Neural progenitor cell (in vitro differentiated cells): Measurements from ENCODE around the gene TNXB. TPM values are rescaled to one million over a fixed set of nuclear protein-coding genes. Genes with fewer than 3 reads are reported as not detected.

Experiments used
- DNase-seq: peaks from one replicate; pipeline ENCODE4 v3.0.0-alpha.2; 2016; ENCODE audit warnings: low spot score
- H2AFZ ChIP-seq: fragments of 200-600 bp; sonication (generic); replicated peaks from 2 replicates; pipeline ENCODE4 v1.6.1; 2016; ENCODE audit warnings: antibody characterized with exemption
- H3F3A ChIP-seq: fragments of 200-600 bp; sonication (generic); 2 replicates; pipeline ENCODE4 v1.6.1; 2016; ENCODE audit warnings: antibody characterized with exemption, low read depth
- H3K27ac ChIP-seq: fragments of 200-600 bp; sonication (generic); 2 replicates; pipeline ENCODE4 v1.5.1; 2016; ENCODE audit warnings: mild to moderate bottlenecking
- H3K27me3 ChIP-seq: fragments of 200-600 bp; sonication (generic); 2 replicates; pipeline ENCODE4 v1.6.1; 2016; ENCODE audit warnings: mild to moderate bottlenecking, moderate library complexity
- H3K36me3 ChIP-seq: fragments of 200-600 bp; sonication (generic); 2 replicates; pipeline ENCODE4 v1.5.1; 2016
- H3K4me1 ChIP-seq: fragments of 200-600 bp; sonication (generic); 2 replicates; pipeline ENCODE4 v1.6.1; 2016; ENCODE audit warnings: mixed run types
- H3K4me2 ChIP-seq: fragments of 200-600 bp; sonication (generic); 2 replicates; pipeline ENCODE4 v1.6.1; 2016
- H3K4me3 ChIP-seq: fragments of 200-600 bp; sonication (generic); 2 replicates; pipeline ENCODE4 v1.5.1; 2016
- H3K79me2 ChIP-seq: fragments of 200-600 bp; sonication (generic); 2 replicates; pipeline ENCODE4 v1.6.1; 2016; ENCODE audit warnings: low read depth
- H3K9ac ChIP-seq: fragments of 200-600 bp; sonication (generic); 2 replicates; pipeline ENCODE4 v1.6.1; 2016
- H3K9me3 ChIP-seq: fragments of 200-600 bp; sonication (generic); 2 replicates; pipeline ENCODE4 v1.5.1; 2016; ENCODE audit warnings: low read depth
- H4K20me1 ChIP-seq: fragments of 200-600 bp; sonication (generic); 2 replicates; pipeline ENCODE4 v1.6.1; 2016; ENCODE audit warnings: low read depth
- H3K27ac Mint-ChIP-seq: 3 replicates; pipeline ENCODE4 v1.8.0; 2021; ENCODE audit warnings: mixed read lengths
- H3K27me3 Mint-ChIP-seq: 2 replicates; pipeline ENCODE4 v1.8.0; 2022; ENCODE audit warnings: low read depth, mild to moderate bottlenecking, inconsistent platforms, moderate library complexity, mixed read lengths; ENCODE audit not compliant: insufficient read depth
- H3K36me3 Mint-ChIP-seq: 3 replicates; pipeline ENCODE4 v1.8.0; 2021; ENCODE audit warnings: mixed read lengths
- H3K4me1 Mint-ChIP-seq: 3 replicates; pipeline ENCODE4 v1.8.0; 2021; ENCODE audit warnings: mixed read lengths
- H3K4me3 Mint-ChIP-seq: 3 replicates; pipeline ENCODE4 v1.8.0; 2021; ENCODE audit warnings: mild to moderate bottlenecking, moderate library complexity, mixed read lengths
- H3K9me3 Mint-ChIP-seq: 3 replicates; pipeline ENCODE4 v1.8.0; 2020; ENCODE audit warnings: mixed read lengths
- CTCF ChIP-seq: fragments of 200-600 bp; sonication (generic); IDR thresholded peaks from 2 replicates; pipeline ENCODE4 v1.5.1; 2017; ENCODE audit warnings: antibody characterized with exemption, mild to moderate bottlenecking
- EZH2 ChIP-seq: fragments of 200-600 bp; sonication (generic); IDR thresholded peaks from 2 replicates; pipeline ENCODE4 v1.6.1; 2017; ENCODE audit warnings: antibody characterized with exemption, mild to moderate bottlenecking, moderate library complexity
- EZH2phosphoT487 ChIP-seq: fragments of 200-600 bp; sonication (generic); IDR thresholded peaks from 2 replicates; pipeline ENCODE4 v1.6.1; 2017; ENCODE audit warnings: antibody characterized with exemption
- total RNA-seq: library from RNA; depleted of rRNA; stranded (reverse); fragments of >200 nt; gene quantifications from 2 replicates; pipeline ENCODE4 v1.2.3, GENCODE V29; 2015; ENCODE audit warnings: low replicate concordance

TNXB gene
- total RNA-seq, 1 donor from 2014 or later: 0.71 TPM

DNA sequence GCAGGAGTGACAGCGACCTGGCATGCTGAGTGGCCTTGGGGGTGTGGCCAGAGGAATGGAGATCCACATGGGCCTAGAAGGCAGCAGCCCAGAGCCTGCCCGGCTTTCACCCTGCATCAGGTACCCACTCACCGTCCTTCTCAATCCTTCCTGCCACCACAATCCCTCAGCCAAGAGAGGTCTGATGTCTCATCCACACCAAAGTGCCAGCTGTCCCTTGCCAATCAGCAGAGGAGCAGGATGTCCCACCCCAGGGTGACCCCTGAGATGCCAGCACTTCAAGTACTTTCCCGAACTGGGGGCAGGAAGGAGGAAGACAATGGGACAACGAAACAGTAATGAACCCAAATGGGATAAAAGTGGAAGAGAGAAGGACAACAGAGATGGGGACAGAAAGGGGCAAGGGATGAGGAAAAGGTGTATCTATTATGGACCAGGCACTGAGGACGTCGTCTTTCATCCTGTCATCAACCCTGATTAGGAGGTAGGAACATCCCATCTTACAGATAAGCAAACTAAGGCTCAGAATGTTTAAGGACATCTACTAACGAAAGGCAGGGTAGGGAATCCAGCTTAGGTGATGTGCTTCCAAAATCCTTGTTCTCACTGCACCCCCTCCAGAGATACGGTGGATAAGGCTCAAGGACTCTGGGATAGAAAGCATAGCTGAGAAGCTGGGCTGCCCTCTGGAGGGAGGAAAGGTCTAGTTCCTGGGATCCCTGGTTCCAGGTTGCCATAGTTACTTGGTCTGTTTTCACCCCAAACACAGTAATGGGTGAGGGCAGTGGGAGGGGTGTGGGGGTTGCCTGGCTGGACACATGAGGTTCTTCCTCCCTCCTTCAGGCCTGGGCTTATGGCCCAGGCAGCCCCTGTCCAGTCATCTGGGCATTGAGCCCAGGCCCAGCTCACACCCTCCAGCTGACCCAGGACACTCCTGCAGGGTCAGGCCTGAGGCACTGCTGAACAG, 4.5 kb upstream of the TNXB start:
- no peak overlapping the region for H3K27ac ChIP-seq
- H2AFZ ChIP-seq: no peak overlapping the region
- peaks cover 12% of the 10 kb centered on the region for H3K4me1 Mint-ChIP-seq
- H3K9me3 Mint-ChIP-seq: no peaks in the 10 kb centered on the region
- H3K9ac ChIP-seq: no peak overlapping the region
- H3K9me3 ChIP-seq: no peaks in the 10 kb centered on the region
- H3K36me3 Mint-ChIP-seq: peaks cover 6% of the 10 kb centered on the region
- no peak overlapping the region for H3K4me2 ChIP-seq
- no peaks in the 10 kb centered on the region for H3F3A ChIP-seq
- no peak overlapping the region for H3K4me3 Mint-ChIP-seq
- no peak overlapping the region for H3K4me3 ChIP-seq
- H3K36me3 ChIP-seq: no peaks in the 10 kb centered on the region
- peak; percentile 65 for DNase-seq
- H4K20me1 ChIP-seq: no peaks in the 10 kb centered on the region
- peaks cover 5% of the 10 kb centered on the region for H3K4me1 ChIP-seq
- no peaks in the 10 kb centered on the region for H3K79me2 ChIP-seq
- no peak overlapping the region for H3K27ac Mint-ChIP-seq
- H3K27me3 Mint-ChIP-seq: peaks cover 9% of the 10 kb centered on the region
- TF ChIP-seq CTCF (peak; percentile 20), EZH2phosphoT487 (no peak), EZH2 (no peak)
- peaks cover 5% of the 10 kb centered on the region for H3K27me3 ChIP-seq

DNA sequence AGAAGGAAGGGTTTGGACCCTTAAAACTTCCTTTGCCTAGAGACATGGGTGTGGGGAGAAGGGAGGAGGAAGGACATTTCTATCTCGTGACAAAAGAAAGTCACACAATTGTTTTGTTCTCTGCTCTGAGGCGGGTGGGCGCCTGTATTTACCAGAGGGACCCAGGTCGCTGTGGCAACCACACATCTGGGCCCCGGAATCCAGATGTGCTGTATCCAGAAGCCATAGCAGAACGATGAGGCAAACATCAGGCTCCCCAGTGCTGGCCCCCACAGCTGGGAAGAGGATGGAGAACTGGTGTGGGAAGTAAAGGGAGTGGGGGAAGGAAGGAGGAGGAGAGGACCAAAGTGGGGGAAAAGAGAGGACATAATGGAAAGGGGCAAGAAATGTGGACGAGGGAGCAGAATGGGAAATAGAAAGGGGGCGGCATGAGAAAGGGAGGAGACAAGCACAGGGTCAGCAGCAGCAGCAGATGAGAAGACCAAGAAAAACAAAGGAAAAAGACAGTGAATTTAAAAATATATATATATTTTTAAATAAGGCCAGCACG, 3.4 kb upstream of the TNXB start:
- H3K4me3 ChIP-seq: no peak overlapping the region
- H3K36me3 Mint-ChIP-seq: peaks cover 6% of the 10 kb centered on the region
- no peak for TF ChIP-seq CTCF
- TF ChIP-seq EZH2: no peak
- TF ChIP-seq EZH2phosphoT487: no peak
- H3K27me3 Mint-ChIP-seq: peaks cover 7% of the 10 kb centered on the region
- no peak overlapping the region for H3K4me2 ChIP-seq
- no peaks in the 10 kb centered on the region for H3F3A ChIP-seq
- H4K20me1 ChIP-seq: no peaks in the 10 kb centered on the region
- H3K9ac ChIP-seq: no peak overlapping the region
- no peaks in the 10 kb centered on the region for H3K9me3 ChIP-seq
- H3K27ac Mint-ChIP-seq: no peak overlapping the region
- H3K4me3 Mint-ChIP-seq: no peak overlapping the region
- H3K36me3 ChIP-seq: no peaks in the 10 kb centered on the region
- peaks cover 23% of the 10 kb centered on the region for H3K4me1 Mint-ChIP-seq
- no peak overlapping the region for H2AFZ ChIP-seq
- H3K27ac ChIP-seq: no peak overlapping the region
- H3K4me1 ChIP-seq: peaks cover 15% of the 10 kb centered on the region
- H3K27me3 ChIP-seq: peaks cover 11% of the 10 kb centered on the region
- H3K9me3 Mint-ChIP-seq: no peaks in the 10 kb centered on the region
- no peak for DNase-seq
- H3K79me2 ChIP-seq: no peaks in the 10 kb centered on the region

DNA sequence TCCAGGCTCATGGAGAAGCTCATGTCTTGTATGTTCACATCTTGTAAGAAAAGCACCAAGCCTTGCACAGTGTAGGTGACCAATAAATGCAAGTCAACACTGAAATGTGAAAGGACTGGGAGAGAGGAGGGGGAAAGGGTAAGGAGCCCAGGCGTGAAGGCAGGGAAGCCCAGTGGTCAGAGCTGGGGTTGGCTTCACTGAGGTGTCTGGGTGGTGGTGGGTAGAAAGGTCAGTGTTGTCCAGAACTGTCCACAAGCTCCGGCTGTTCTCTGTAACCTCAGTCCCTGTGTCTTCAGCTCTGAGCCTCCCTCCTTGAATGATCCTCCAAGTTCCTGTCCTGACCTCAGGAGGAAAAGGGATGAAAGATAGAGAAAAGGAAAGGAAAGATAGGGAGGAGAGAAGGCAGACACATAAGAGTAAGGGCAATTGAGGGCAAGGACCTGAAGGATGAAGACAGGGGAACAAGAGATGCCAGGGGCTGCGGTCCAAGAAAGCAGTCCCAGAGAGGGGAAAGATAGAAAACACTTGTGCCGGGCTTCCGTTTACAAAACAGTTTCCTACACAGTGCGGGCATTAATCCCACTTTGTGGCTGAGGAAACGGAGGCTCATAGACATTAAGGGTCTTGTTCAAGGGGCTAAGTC, 2.4 kb upstream of the TNXB start:
- Histone ChIP-seq H4K20me1 (no peaks in the 10 kb centered on the region), H3K9ac (no peak overlapping the region), H3K4me3 (no peak overlapping the region), H3K4me1 (peaks cover 15% of the 10 kb centered on the region), H3F3A (no peaks in the 10 kb centered on the region), H3K9me3 (no peaks in the 10 kb centered on the region), H3K36me3 (no peaks in the 10 kb centered on the region), H3K4me2 (no peak overlapping the region), H3K27ac (no peak overlapping the region), H3K79me2 (no peaks in the 10 kb centered on the region), H2AFZ (no peak overlapping the region), H3K27me3 (peaks cover 11% of the 10 kb centered on the region)
- H3K4me1 Mint-ChIP-seq: peaks cover 24% of the 10 kb centered on the region
- no peaks in the 10 kb centered on the region for H3K9me3 Mint-ChIP-seq
- no peak overlapping the region for H3K4me3 Mint-ChIP-seq
- H3K27ac Mint-ChIP-seq: no peak overlapping the region
- TF ChIP-seq EZH2 (no peak), EZH2phosphoT487 (no peak), CTCF (no peak)
- no peak for DNase-seq
- peaks cover 7% of the 10 kb centered on the region for H3K27me3 Mint-ChIP-seq
- H3K36me3 Mint-ChIP-seq: peaks cover 6% of the 10 kb centered on the region
